Measurements from ENCODE around the gene LRRC45.

DNA sequence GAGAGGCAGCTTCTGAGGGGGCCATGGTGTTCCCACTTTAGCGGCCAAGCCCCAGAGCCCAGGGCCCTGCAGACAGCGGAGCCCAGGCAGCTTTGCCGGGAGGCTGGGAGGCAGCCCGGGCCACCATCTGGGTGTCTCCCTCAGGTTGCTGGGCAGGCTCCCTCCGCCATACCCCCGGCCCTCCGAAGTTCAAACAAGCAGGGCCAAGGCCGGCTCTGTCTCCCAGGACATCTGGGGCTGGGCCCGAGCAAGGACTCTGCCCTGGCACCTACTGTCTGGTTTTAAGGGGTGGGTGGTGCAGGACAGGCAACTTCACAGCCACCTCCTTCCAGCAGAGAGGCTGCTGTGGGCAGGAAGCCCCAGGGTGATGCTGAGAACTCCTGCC is 39.9 kb downstream of the LRRC45 start:
- TF ChIP-seq, protein P1, sequence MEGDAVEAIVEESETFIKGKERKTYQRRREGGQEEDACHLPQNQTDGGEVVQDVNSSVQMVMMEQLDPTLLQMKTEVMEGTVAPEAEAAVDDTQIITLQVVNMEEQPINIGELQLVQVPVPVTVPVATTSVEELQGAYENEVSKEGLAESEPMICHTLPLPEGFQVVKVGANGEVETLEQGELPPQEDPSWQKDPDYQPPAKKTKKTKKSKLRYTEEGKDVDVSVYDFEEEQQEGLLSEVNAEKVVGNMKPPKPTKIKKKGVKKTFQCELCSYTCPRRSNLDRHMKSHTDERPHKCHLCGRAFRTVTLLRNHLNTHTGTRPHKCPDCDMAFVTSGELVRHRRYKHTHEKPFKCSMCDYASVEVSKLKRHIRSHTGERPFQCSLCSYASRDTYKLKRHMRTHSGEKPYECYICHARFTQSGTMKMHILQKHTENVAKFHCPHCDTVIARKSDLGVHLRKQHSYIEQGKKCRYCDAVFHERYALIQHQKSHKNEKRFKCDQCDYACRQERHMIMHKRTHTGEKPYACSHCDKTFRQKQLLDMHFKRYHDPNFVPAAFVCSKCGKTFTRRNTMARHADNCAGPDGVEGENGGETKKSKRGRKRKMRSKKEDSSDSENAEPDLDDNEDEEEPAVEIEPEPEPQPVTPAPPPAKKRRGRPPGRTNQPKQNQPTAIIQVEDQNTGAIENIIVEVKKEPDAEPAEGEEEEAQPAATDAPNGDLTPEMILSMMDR (IDR thresholded peaks at IDR 0.05; ENCODE audit: insufficient read depth, low read length, poor library complexity, severe bottlenecking), result no peak
- no peak for TF ChIP-seq EZH2phosphoT487 (conservative IDR thresholded peaks at IDR 0.05; ENCODE audit: low read length)
